Ovary (tissue), 9 donors: ENCODE data around the gene PGPEP1. TPM values are rescaled to one million over a fixed set of nuclear protein-coding genes. Genes with fewer than 3 reads are reported as not detected.

Source experiments
- DNase-seq, 5 donors: peaks; one replicate each; pipeline ENCODE4 v3.0.0-alpha.2; 2019 to 2020
- H3K27ac ChIP-seq, 2 donors: fragments of 200-600 bp; one replicate each; pipeline versions ENCODE4 v1.5.1 to v1.8.0; 2019 to 2022
- H3K27me3 ChIP-seq: fragments of 200-600 bp; one replicate; pipeline ENCODE4 v1.8.0; 2022
- H3K36me3 ChIP-seq: fragments of 200-600 bp; sonication (generic); one replicate; pipeline ENCODE4 v1.5.1; 2019
- H3K4me1 ChIP-seq: one replicate; pipeline ENCODE4 v1.8.1; 2013; ENCODE audit warnings: mild to moderate bottlenecking, moderate library complexity; ENCODE audit not compliant: insufficient read depth
- H3K4me3 ChIP-seq: fragments of 200-600 bp; sonication (generic); one replicate; pipeline ENCODE4 v1.5.1; 2017
- H3K9me3 ChIP-seq, 2 donors: fragments of 200-600 bp in 1 of 2; sonication (generic) in 1 of 2; one replicate each; pipeline versions ENCODE4 v1.5.1 to v1.8.1; 2013 to 2019; ENCODE audit warnings: mild to moderate bottlenecking in 1 of 2, moderate library complexity in 1 of 2
- EP300 ChIP-seq: sonication (generic); formaldehyde crosslinking; IDR thresholded peaks from one replicate; pipeline ENCODE4 v1.6.1; 2017; ENCODE audit warnings: antibody characterized with exemption
- POLR2A ChIP-seq: fragments of 450-650 bp; IDR thresholded peaks from one replicate; pipeline ENCODE4 v1.6.1; 2017; ENCODE audit warnings: antibody characterized with exemption, mild to moderate bottlenecking, moderate library complexity
- WGBS, 3 donors: extraction: QIAGEN DNeasy Blood & Tissue Kit in 1 of 3; methylation state at CpG; one replicate each; pipeline versions ENCODE4 v1.1.5 to v1.1.7; 2013 to 2017; 5-methylcytosine and 5-hydroxymethylcytosine counted together
- intact Hi-C, 4 donors: fragments of 100-400 bp; cut with DNase I; formaldehyde crosslinking; loops; one replicate each; pipeline versions ENCODE4 v1.11.0 to v1.15.1; 2022 to 2023
- polyA plus RNA-seq, 2 donors: library from polyadenylated mRNA; stranded (reverse); fragments of 200-250 nt in 1 of 2; fragments of 350-450 nt in 1 of 2; fragmentation: Illumina TruSeq in 1 of 2; extraction: RNeasy Lipid Tissue Mini Kit (QIAGEN cat#74804) in 1 of 2; gene quantifications; one replicate each; pipeline ENCODE4 v1.2.3, GENCODE V29; 2013 to 2014
- total RNA-seq, 7 donors: library from RNA; depleted of rRNA in 2 of 7; stranded (reverse); fragments of >200 nt in 2 of 7; fragmentation: NEBNext Ultra II Directional in 3 of 7; extraction: Animal tissue kit (Norgen Biotek cat#: 25700) in 3 of 7; gene quantifications; one replicate each; pipeline versions ENCODE4 v1.1.0 to v1.2.4, GENCODE V29; 2016 to 2023
- TF ChIP-seq, protein P1 (sequence below), 3 donors: fragments of 450-650 bp in 2 of 3; fragments of 200-600 bp in 1 of 3; IDR thresholded peaks; one replicate each; pipeline versions ENCODE4 v1.5.1 to v1.8.0; 2016 to 2022; ENCODE audit warnings: antibody characterized with exemption in 3 of 3, mild to moderate bottlenecking in 1 of 3
- donor health status: DM: no; HTN: no; CAD: no; lungs with moderate emphysema.
- donor health status: DM: no; HTN: no; CAD: no.
- donor health status: Bipolar disorder and iron deficiency.
- donor health status: DM: yes; HTN: yes; CAD: no.
- donor health status: DM: no; HTN: no; CAD: no.
- donor health status: DM: yes; HTN: yes; CAD: no.

PGPEP1 gene
- total and polyA plus RNA-seq, 9 donors = 9.3 to 64.5 (median 40.3) TPM

GRCh38 chr19:18319591-18320135 lies 20.7 kb upstream of the PGPEP1 start:
- no peak for DNase-seq
- Histone ChIP-seq H3K36me3 (no peaks in the 10 kb centered on the region), H3K4me3 (no peak overlapping the region), H3K9me3 (no peaks in the 10 kb centered on the region), H3K27me3 (no peaks in the 10 kb centered on the region), H3K4me1 (peaks cover 5% of the 10 kb centered on the region), H3K27ac (no peak overlapping the region)
- TF ChIP-seq EP300 = no peak
- TF ChIP-seq, protein P1, sequence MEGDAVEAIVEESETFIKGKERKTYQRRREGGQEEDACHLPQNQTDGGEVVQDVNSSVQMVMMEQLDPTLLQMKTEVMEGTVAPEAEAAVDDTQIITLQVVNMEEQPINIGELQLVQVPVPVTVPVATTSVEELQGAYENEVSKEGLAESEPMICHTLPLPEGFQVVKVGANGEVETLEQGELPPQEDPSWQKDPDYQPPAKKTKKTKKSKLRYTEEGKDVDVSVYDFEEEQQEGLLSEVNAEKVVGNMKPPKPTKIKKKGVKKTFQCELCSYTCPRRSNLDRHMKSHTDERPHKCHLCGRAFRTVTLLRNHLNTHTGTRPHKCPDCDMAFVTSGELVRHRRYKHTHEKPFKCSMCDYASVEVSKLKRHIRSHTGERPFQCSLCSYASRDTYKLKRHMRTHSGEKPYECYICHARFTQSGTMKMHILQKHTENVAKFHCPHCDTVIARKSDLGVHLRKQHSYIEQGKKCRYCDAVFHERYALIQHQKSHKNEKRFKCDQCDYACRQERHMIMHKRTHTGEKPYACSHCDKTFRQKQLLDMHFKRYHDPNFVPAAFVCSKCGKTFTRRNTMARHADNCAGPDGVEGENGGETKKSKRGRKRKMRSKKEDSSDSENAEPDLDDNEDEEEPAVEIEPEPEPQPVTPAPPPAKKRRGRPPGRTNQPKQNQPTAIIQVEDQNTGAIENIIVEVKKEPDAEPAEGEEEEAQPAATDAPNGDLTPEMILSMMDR (IDR thresholded peaks at IDR 0.05) = no peak
- TF ChIP-seq POLR2A = no peak
- intact Hi-C loops = no loop called here
- WGBS, 3 donors = 88 to 93% (median 90%) methylated on average over 7 of the region's 7 CpGs

DNA sequence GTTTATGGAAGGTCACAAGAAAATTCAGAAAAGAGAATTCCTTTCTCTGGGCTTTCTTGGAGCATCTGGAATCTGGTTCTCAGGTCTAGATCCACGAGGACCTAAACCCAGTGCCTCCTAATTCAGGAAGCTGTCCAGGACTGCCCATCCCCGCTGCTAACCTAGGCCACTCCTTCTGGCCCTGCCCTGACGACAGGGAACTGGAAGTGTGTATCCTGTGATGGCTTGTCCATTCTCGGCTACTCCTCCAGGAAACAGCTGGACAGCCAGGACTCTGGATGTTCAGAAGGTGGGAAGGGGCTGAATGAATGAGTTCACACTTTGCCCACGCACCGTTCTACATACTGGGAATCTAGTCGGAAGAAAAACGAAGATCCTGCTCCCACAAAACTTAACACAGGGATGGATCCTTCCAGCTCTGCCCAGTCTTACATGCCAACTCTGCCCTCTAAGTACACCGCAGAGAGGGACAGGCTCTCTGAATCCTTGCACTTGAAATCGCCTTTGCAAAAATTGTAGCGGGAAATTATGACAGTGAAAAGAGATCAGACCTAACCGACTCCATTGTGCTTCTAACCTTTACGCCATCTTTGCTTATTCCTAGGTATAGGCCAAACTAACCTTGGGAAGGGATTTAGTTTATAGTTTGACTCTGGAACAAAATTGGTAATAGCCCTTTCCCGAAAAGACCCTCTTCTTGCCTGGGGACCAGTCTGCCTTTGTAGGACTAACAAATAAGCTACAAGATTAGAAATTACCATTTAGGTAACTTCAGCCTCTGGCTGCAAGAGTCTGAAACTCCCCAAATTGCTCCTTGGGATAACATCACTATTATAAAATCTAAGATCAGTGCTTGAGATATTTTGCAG lies 19.3 kb upstream of the PGPEP1 start:
- intact Hi-C loops = no loop called here
- H3K4me1 ChIP-seq = peaks cover 5% of the 10 kb centered on the region
- TF ChIP-seq EP300 (no peak), POLR2A (no peak)
- TF ChIP-seq, protein P1 (IDR thresholded peaks at IDR 0.05) = no peak

DNA sequence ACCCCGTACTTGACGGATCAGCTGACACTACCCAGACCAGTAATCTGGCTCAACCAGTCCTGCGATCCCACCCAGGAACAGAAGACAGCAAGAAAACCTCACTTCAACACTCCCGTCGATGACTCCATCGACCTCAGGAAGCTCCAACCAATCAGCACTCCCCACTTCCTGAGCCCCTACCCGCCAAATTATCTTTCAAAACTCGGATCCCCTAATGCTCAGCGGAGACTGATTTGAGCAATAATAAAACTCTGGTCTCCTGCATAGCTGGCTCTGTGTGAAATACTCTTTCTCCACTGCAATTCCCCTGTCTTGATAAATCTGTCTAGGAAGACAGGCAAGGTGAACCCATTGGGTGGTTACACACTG lies 18.7 kb upstream of the PGPEP1 start:
- H3K27me3 ChIP-seq = no peaks in the 10 kb centered on the region

More for the DNA sequence above, 19.3 kb upstream of the PGPEP1 start:
- H3K27ac ChIP-seq = no peak overlapping the region
- 72 to 74% (median 73%) methylated on average over 14 of the region's 14 CpGs for WGBS, 3 donors
- no peaks in the 10 kb centered on the region for H3K27me3 ChIP-seq
- no peak for DNase-seq
- no peak overlapping the region for H3K4me3 ChIP-seq
- H3K9me3 ChIP-seq = no peaks in the 10 kb centered on the region
- no peaks in the 10 kb centered on the region for H3K36me3 ChIP-seq

DNA sequence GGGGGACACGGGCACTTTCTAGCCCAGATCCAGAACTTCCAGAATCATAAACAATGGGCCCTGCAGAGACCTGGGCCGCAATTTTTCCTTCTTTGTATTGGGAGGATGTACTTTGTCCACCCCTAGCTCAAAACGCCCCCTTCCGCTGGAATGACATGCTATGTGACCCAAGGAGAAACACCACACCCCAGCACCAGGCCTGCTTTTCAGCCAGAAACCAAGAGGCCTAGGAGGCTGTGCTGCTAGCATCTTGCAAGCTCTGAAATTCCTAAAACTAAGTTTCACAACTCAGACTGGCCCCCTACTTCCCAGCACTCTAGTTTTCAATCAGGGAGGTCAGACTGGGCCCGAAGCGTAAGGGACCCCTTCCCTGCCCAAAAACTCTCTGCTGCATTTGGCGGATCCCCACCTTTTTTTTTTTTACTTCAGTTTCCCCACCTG lies 18.1 kb upstream of the PGPEP1 start:
- H3K36me3 ChIP-seq = no peaks in the 10 kb centered on the region
- no peaks in the 10 kb centered on the region for H3K9me3 ChIP-seq
- intact Hi-C loops = loop anchor here in 3 of 4 donors (2.0 kb wide), 3 partner anchors 18 to 44 kb away; partner anchors contain the start of gene JUND (in 2 of the 3)
- H3K4me1 ChIP-seq = peaks cover 5% of the 10 kb centered on the region
- WGBS, 3 donors = 2 to 3% (median 3%) methylated on average over 7 of the region's 7 CpGs
- peak overlapping the region in 1 of 2 donors; percentile 51 for H3K27ac ChIP-seq
- TF ChIP-seq, protein P1 (IDR thresholded peaks at IDR 0.05) = no peak
- TF ChIP-seq POLR2A (no peak), EP300 (no peak)
- H3K27me3 ChIP-seq = no peaks in the 10 kb centered on the region
- peak overlapping the region; percentile 90 for H3K4me3 ChIP-seq
- peak in 1 of 5 donors; percentile 45 for DNase-seq

More for the DNA sequence above, 18.7 kb upstream of the PGPEP1 start:
- DNase-seq = no peak
- 25 to 36% (median 25%) methylated on average over 9 of the region's 9 CpGs for WGBS, 3 donors
- TF ChIP-seq POLR2A (no peak), EP300 (no peak)
- TF ChIP-seq, protein P1 (IDR thresholded peaks at IDR 0.05) = no peak
- no peak overlapping the region for H3K4me3 ChIP-seq
- H3K4me1 ChIP-seq = peaks cover 5% of the 10 kb centered on the region
- intact Hi-C loops = loop anchor here in 3 of 4 donors (2.0 kb wide), 3 partner anchors 17 to 43 kb away; partner anchors contain the start of gene JUND (in 2 of the 3)
- no peaks in the 10 kb centered on the region for H3K36me3 ChIP-seq
- no peak overlapping the region for H3K27ac ChIP-seq
- H3K9me3 ChIP-seq = no peaks in the 10 kb centered on the region
